ENCODE measurements around the gene VEGFB.

DNA sequence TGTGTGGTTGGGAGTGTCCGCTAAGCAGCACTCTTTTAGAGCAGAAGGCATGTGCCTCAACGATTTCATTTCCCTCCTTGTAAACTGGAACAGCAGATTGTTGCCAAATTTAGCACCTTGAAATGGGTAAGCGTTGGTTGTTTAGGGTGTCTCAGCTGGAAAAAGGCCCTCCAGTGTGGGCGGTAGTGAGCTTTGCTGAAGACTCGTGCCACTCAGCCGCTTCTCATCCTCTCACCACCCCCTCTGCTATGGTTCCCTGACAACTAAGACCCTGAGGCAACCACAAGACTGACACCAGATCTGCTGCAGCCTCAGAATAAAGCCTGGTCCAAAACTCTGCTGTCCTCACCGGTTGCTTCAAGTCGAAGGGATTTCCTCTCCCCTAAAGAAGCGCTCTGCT, 37.8 kb upstream of the VEGFB start:
- TF ChIP-seq, protein P1, sequence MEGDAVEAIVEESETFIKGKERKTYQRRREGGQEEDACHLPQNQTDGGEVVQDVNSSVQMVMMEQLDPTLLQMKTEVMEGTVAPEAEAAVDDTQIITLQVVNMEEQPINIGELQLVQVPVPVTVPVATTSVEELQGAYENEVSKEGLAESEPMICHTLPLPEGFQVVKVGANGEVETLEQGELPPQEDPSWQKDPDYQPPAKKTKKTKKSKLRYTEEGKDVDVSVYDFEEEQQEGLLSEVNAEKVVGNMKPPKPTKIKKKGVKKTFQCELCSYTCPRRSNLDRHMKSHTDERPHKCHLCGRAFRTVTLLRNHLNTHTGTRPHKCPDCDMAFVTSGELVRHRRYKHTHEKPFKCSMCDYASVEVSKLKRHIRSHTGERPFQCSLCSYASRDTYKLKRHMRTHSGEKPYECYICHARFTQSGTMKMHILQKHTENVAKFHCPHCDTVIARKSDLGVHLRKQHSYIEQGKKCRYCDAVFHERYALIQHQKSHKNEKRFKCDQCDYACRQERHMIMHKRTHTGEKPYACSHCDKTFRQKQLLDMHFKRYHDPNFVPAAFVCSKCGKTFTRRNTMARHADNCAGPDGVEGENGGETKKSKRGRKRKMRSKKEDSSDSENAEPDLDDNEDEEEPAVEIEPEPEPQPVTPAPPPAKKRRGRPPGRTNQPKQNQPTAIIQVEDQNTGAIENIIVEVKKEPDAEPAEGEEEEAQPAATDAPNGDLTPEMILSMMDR (IDR thresholded peaks at IDR 0.05 in 4 of 5, conservative IDR thresholded peaks at IDR 0.05 in 1 of 5), result no peak
- no peak for TF ChIP-seq POLR2A (IDR thresholded peaks at IDR 0.05)

Measured in gastrocnemius medialis (tissue), 4 donors.